ENCODE measurements around the gene ZNF543. TPM values are rescaled to one million over a fixed set of nuclear protein-coding genes. Genes with fewer than 3 reads are reported as not detected.

ZNF543 gene
- total and polyA plus RNA-seq, 2 of the 13 experiments (the other 11 are each of a cell fraction or from before 2014, with no cell fraction given), result 2.1 to 8.9 TPM

GRCh38 chr19:57362997-57363687 lies 42.9 kb downstream of the ZNF543 start, which contains the start of the genes TRAPPC2B and ZNF547 (continued):
- TF ChIP-seq SNAPC5 (CRISPR knock-in tag; IDR thresholded peaks at IDR 0.05; ENCODE audit: borderline replicate concordance) (no peak), ZMAT3 (CRISPR knock-in tag; conservative IDR thresholded peaks at IDR 0.05) (peak; percentile 26; the same call in 1 of the 2 replicates), FOXK2 (IDR thresholded peaks at IDR 0.05) (no peak), ZNF558 (CRISPR knock-in tag; IDR thresholded peaks at IDR 0.05; ENCODE audit: borderline replicate concordance) (no peak), ZNF382 (CRISPR knock-in tag; IDR thresholded peaks at IDR 0.05; ENCODE audit: borderline replicate concordance) (no peak), SMYD3 (CRISPR knock-in tag; IDR thresholded peaks at IDR 0.05) (no peak), ATF7-NPFF (CRISPR knock-in tag; IDR thresholded peaks at IDR 0.05; ENCODE audit: low read depth) (no peak), MTF2 (CRISPR knock-in tag; IDR thresholded peaks at IDR 0.05; ENCODE audit: borderline replicate concordance) (no peak), ZSCAN25 (CRISPR knock-in tag; IDR thresholded peaks at IDR 0.05) (peak; percentile 58; the same call in 1 of the 2 replicates), TAF1 (CRISPR knock-in tag; IDR thresholded peaks at IDR 0.05) (peak; percentile 64), ZNF687 (CRISPR knock-in tag; IDR thresholded peaks at IDR 0.05) (peak; percentile 82), AHDC1 (CRISPR knock-in tag; IDR thresholded peaks at IDR 0.05; ENCODE audit: borderline replicate concordance) (no peak), SIX1 (CRISPR knock-in tag; IDR thresholded peaks at IDR 0.05; ENCODE audit: borderline replicate concordance) (no peak), PHB2 (IDR thresholded peaks at IDR 0.05; ENCODE audit: partially characterized antibody) (no peak), AGO2 (optimal IDR thresholded peaks at IDR 0.05; ENCODE audit: low read depth, low read length) (no peak), KDM4B (CRISPR knock-in tag; IDR thresholded peaks at IDR 0.05) (no peak), PAF1 (CRISPR knock-in tag; IDR thresholded peaks at IDR 0.05) (no peak), TBP (CRISPR knock-in tag; IDR thresholded peaks at IDR 0.05) (no peak), HNF1B (CRISPR knock-in tag; IDR thresholded peaks at IDR 0.05) (peak; percentile 92)
